Dermis microvascular lymphatic vessel endothelial cell (primary cell): ENCODE data around the gene TDRKH. TPM values are rescaled to one million over a fixed set of nuclear protein-coding genes. Genes with fewer than 3 reads are reported as not detected.

Experiments
- DNase-seq, 2 donors: peaks; one replicate each; pipeline versions ENCODE4 v3.0.0 to v3.0.0-alpha.2; 2010; ENCODE audit warnings: low read depth in 2 of 2
- total RNA-seq: library from RNA; depleted of rRNA; stranded (reverse); fragments of >200 nt; gene quantifications from 2 replicates; pipeline ENCODE4 v1.2.1, GENCODE V29; 2014

Gene TDRKH
- total RNA-seq, 1 donor from 2014 or later = 4.2 TPM

DNA sequence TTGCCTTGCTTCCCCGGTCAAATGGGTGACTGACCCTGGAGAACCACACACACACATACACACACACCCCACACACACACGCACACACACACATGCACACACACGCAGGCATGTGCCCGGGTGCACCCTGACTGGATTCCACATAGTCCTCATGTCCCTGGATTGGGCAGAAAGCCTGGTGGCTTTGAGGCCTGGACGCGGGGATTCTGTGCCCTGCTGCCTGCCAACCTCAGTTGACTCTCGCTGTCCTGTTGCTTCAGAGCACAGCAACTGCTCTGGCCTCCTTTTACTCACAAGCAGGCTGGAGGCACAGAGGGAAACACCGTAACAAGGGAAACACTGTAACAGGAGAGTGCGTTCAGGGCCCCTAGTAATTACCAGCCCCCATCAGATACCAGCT is 34.9 kb upstream of the TDRKH start:
- DNase-seq = no peak

- no peak for DNase-seq
Observed at GRCh38 chr1:151823175-151823574, 32.9 kb upstream of the TDRKH start.

DNA sequence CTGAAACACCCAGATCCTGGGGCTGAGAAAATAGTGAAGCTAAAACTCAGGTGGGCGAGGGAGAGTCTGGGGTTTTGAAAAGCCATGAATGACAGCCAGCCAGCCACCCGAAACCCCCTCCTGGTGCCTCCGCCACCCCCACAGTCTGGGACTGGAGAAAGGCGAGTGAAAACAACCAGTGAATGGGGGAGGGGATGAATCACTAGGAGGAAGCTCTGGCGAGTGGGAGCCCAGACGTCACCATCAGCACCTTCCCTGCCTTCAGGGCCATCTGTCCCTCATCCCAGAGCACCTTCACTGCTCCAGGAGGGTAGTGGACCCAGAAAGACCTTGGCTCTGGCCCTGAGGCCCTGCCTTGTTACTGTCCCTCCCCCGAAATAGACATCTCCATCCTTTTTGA is 32.1 kb upstream of the TDRKH start:
- DNase-seq = no peak

GRCh38 chr1:151820940-151821339 is 30.6 kb upstream of the TDRKH start:
- DNase-seq = no peak

DNA sequence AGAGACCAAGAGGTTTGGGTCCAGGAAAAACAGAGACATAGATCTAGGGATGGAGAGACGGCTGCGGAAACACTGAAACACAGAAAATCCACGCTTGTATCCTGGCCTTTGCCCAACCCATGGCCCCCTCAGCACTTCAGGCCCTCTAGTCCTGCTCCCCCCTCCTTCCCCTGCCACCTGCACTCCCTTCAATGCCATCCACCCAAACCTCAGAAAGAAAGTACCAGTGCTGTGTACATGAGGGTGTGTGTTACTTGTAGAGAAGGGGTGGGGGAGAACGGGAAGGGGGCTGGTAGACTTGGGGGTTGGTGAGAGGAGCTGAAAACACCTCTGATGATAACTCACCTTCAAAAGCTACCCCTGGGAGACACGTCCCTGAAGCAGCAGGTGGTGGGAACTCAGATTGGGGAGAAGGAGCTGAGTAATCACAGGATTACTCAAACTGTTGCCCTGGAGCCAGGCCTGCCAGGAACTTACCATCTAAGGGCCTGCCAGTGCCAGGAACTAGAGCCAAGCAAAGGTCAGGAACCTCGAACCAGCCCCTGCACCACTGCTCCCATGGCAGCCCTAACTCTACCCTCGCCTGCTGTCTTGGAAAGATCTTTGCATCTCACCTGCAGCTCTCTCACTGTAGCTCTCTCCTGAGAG is 29.8 kb upstream of the TDRKH start:
- no peak for DNase-seq

DNA sequence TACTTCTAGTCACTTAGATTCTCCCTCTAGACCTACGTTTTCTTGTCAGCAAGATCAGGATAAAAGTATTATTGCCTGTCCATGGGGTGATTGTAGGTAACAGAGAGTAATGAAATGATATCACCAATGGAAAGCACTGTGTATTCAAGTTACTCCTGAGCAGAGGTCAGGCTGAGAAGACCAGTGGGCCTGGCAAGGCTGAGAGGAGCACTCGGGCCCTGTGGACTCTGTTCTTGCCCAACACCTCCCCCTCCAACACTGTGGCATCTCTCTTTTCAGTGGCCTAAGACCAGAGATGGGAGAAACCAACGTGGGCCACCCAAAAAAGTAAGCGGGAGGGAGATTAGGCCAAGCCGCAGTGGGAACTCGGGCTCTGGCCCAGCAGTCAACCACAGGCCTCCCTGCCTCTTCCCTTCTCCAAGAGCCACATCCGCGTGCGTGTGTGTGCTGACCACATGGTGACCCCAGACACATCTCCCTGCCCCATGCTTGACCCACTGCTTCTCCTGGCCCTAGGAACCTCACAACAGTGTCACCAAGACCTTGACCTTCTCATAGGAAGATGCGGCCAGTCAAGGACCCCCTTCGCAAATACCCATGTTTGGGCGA is 29.0 kb upstream of the TDRKH start:
- no peak for DNase-seq

GRCh38 chr1:151817353-151817730 is 27.0 kb upstream of the TDRKH start:
- DNase-seq = no peak

DNA sequence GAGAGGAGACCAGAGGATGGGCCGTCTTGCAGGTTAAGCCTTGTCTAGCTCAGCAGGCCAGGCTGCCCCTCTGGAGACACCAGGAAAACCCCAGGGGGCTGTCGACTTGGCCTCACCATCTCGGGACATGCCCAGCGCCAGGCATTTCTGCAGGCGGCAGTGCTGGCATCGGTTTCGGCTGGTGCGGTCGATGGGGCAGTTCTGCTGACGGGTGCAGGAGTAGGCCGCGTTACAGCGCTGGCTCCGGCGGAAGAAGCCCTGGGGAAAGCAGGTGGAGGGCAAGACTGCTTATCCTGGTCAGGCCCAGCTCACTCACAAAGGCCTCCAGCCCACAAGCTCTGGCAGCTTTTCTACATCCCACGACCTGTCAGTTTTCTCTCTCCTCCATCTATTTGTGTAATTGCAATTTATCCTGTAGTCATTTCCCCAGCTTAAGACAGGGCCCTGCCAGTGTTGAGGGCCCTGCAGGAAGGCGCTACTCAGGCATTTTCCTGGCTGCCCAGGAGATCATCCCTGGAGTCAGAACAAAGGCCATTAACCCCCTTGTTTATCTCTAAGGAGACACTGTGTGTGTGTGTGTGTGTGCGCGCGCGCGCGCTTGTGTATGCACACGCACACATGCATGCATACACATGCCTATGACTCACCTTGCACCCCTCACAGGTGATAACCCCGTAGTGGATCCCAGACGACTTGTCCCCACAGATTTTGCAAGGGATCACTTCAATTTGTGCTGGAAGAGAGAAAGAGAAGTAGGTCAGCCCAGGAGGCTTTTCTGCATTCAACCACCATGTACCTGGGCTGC is 26.4 kb upstream of the TDRKH start:
- DNase-seq = no peak

DNA sequence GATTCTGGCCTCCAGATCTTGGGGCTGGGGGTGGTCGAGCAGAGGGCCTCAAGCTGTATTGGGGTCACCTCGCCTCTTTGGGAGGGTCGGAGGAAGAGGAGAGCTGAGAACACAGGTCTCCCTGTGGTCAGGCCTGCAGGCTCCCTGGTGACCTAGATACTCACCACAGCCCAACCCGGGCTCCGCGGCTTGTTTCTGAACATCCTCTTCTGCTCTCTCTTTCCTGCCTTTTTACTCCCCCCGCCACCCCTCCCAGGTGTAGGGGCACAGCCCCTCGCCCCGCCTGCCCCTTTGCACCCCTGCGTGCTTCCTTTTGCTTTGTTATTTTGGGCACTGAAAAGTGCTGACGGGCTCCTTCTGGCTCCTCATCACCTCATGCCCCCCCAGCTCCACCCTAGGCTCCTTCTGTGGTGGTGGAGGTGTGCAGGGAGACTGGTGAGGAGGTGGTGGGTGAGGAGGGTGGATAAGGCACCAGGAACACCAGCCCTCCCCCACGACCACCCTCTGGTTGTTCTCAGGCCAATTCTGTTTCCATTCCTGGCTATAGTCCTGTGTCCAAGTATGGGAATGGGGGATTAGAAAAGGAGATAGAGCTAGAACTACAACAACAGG is 25.5 kb upstream of the TDRKH start:
- DNase-seq = no peak

DNA sequence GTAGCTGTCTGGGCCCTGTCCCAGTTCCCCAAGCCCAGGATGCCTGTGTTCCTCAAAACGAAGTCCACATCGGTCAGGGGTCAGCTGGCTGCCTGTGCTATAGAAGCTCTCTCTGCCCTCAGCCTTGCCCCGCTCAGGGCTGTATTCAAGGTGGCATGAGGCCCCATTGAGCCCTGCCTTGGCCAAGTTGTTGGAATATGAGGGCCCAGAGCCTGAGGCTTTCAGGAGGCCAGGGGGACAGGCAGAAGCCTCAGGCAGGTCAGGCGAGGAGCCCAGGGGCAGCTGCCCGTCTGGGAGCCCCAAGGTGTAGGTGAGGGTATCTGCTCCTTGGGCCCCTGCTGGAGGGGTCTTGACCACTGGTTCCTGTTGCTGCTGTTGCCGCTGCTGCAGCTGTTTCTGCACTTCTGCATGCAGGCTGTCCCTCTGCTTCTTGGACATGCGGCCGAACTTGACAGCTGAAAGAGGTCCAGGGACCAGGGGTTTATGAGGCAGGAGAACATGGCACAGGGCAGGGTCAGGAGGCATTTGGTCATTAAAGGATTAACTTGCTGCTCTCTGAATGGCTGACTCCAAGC is 24.8 kb upstream of the TDRKH start:
- DNase-seq = no peak

GRCh38 chr1:151814426-151814825 is 24.1 kb upstream of the TDRKH start:
- no peak for DNase-seq

GRCh38 chr1:151813271-151813977 is 23.1 kb upstream of the TDRKH start:
- no peak for DNase-seq

GRCh38 chr1:151811181-151811580 is 20.9 kb upstream of the TDRKH start:
- no peak for DNase-seq

- no peak for DNase-seq
Observed at GRCh38 chr1:151809985-151810556, 19.8 kb upstream of the TDRKH start.

DNA sequence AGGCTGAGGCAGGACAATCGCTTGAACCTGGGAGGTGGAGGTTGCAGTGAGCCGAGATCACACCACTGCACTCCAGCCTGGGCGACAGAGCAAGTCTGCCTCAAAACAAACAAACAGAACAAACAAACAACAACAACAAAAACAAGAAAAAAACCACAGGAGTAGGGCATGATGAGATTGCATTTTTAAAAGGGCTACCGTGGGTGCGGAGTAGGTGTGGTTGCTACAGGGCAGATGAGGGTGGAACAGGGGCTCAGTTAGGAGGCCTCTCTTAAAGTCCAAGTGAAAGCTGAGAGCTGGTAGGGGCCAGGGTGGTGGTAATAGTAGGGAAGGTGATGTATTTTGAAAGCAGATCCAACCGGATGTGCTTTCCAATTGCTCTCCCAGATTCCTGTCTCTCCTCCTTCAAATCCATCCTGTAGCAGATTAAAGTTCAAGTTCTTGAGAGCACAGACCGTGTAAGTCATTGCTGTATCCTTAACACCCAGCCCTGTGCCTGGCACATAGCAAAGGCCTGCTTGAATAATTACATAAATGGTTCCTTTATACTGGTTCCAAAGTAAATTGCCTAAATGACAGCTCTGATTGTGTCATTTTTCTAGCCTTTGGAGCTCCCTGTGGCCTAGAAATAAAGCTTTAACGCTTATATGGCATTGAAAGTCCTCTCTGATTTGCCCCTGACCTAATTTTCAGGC is 19.1 kb upstream of the TDRKH start:
- DNase-seq = no peak

DNA sequence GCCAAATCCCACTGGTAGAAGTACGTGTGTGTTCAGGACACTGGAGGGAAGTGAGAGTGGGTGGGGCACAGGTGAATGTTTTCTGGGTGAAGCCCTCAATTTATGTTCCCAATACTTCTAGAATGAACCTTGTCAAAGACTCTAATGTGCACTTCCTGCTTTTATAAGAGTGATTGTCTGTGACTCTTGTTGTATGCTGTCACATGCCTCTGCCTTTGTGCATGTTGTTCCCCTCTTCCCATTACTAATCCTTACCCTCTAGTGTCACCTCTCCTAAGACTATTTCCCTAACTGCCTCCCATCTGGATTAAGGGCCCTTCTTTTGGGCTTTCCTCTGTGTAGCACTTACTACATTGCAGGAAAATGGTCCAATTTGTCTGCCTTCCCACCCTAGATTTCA is 17.5 kb upstream of the TDRKH start:
- DNase-seq = no peak

GRCh38 chr1:151807131-151807530 is 16.8 kb upstream of the TDRKH start:
- no peak for DNase-seq

DNA sequence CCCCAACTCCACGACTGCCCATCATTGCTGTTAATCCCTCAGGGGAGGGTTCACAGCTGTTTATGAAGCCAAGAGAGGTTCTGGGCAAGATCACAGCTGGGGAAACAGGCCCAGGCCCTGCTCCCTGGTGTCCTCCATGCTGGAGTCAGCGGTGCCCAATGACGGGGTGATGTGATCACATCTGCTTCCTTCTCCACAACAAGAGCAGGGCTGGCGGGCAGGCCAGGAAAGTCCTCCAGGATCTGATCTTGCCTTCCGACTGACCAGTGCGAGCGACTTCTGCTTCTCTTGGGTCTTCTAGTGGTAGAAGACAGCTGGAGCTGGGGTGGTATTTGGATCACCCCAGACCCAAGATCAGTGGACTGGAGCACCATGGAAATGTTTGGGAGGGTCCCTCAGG is 15.9 kb upstream of the TDRKH start:
- DNase-seq = no peak

- no peak for DNase-seq
Observed at GRCh38 chr1:151805066-151805820, 14.9 kb upstream of the TDRKH start, which contains the start of gene LINGO4. TSS of gene LINGO4 (minus strand) at chr1:151805419. CDS start at chr1:151802704, 2,715 bp downstream.

GRCh38 chr1:151803915-151804314 is 13.6 kb upstream of the TDRKH start:
- no peak for DNase-seq
